Ishikawa (cell line): ENCODE measurements around the gene GNG2.

Experiments used
- CEBPB ChIP-seq: IDR thresholded peaks from 2 replicates; pipeline ENCODE4 v1.6.1; 2012
- CREB1 ChIP-seq: IDR thresholded peaks from 2 replicates; pipeline ENCODE4 v1.6.1; 2012; ENCODE audit warnings: low read depth
- EGR1 ChIP-seq: IDR thresholded peaks from 2 replicates; pipeline ENCODE4 v1.6.1; 2012
- EP300 ChIP-seq: IDR thresholded peaks from 2 replicates; pipeline ENCODE4 v1.6.1; 2012; ENCODE audit warnings: borderline replicate concordance
- FOXM1 ChIP-seq: IDR thresholded peaks from 2 replicates; pipeline ENCODE4 v1.6.1; 2012; ENCODE audit warnings: low read depth, borderline replicate concordance
- MAX ChIP-seq: IDR thresholded peaks from 2 replicates; pipeline ENCODE4 v1.6.1; 2012
- NFIC ChIP-seq: IDR thresholded peaks from 2 replicates; pipeline ENCODE4 v1.6.1; 2012
- RAD21 ChIP-seq: IDR thresholded peaks from 2 replicates; pipeline ENCODE4 v1.6.1; 2012; ENCODE audit warnings: low read depth
- REST ChIP-seq: IDR thresholded peaks from 2 replicates; pipeline ENCODE4 v1.6.1; 2012; ENCODE audit warnings: low read depth, mild to moderate bottlenecking
- TAF1 ChIP-seq: IDR thresholded peaks from 2 replicates; pipeline ENCODE4 v1.6.1; 2012; ENCODE audit warnings: low read depth, mild to moderate bottlenecking
- TCF12 ChIP-seq: IDR thresholded peaks from 2 replicates; pipeline ENCODE4 v1.6.1; 2012; ENCODE audit warnings: low read depth
- TEAD4 ChIP-seq: IDR thresholded peaks from 2 replicates; pipeline ENCODE4 v1.6.1; 2012
- USF1 ChIP-seq: IDR thresholded peaks from 2 replicates; pipeline ENCODE4 v1.6.1; 2012
- YY1 ChIP-seq: IDR thresholded peaks from 2 replicates; pipeline ENCODE4 v1.6.1; 2012; ENCODE audit warnings: low read depth
- ZBTB7A ChIP-seq: IDR thresholded peaks from 2 replicates; pipeline ENCODE4 v1.6.1; 2012; ENCODE audit warnings: low read depth

Gene GNG2

GRCh38 chr14:51825926-51826325 is 34.5 kb upstream of the GNG2 start:
- TF ChIP-seq YY1 = no peak
- TF ChIP-seq MAX = no peak
- no peak for TF ChIP-seq ZBTB7A
- no peak for TF ChIP-seq EP300
- TF ChIP-seq NFIC = no peak

- no peak for TF ChIP-seq MAX
- no peak for TF ChIP-seq CEBPB
- no peak for TF ChIP-seq EP300
- TF ChIP-seq TCF12 = no peak
- no peak for TF ChIP-seq NFIC
- TF ChIP-seq TEAD4 = no peak
- no peak for TF ChIP-seq YY1
- no peak for TF ChIP-seq ZBTB7A
- TF ChIP-seq REST = no peak
- TF ChIP-seq FOXM1 = no peak
- TF ChIP-seq USF1 = no peak
- no peak for TF ChIP-seq TAF1
- no peak for TF ChIP-seq EGR1
- TF ChIP-seq RAD21 = no peak
- no peak for TF ChIP-seq CREB1
Observed at GRCh38 chr14:51828017-51828797, 32.2 kb upstream of the GNG2 start.

DNA sequence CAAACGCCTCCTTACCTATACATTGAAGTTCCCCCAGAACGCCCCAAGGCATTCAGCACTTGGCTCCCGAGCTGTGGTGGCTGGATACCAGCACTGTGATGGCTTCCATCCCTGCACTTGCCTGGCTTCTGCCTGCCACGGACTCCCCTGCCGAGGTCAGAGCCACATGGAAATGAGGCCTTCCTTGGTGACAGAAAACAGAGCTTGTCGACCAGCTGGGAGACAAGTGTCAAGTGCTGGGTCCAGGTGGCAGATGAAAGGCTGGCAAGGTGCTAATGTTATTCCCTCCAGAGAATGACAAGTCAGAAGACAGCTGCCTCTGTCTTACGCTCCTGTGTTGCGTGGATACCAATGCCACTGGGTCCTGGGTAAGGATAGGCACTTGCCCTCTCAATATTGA is 26.2 kb upstream of the GNG2 start:
- TF ChIP-seq YY1 = no peak
- no peak for TF ChIP-seq CREB1
- no peak for TF ChIP-seq USF1
- TF ChIP-seq REST = no peak
- no peak for TF ChIP-seq TCF12
- TF ChIP-seq EP300 = no peak
- no peak for TF ChIP-seq TAF1
- no peak for TF ChIP-seq EGR1
- TF ChIP-seq CEBPB = no peak
- no peak for TF ChIP-seq NFIC

GRCh38 chr14:51836417-51836816 is 24.0 kb upstream of the GNG2 start:
- TF ChIP-seq REST (no peak), TEAD4 (no peak), EGR1 (no peak), EP300 (no peak), MAX (no peak), TAF1 (no peak), NFIC (no peak), FOXM1 (no peak), YY1 (no peak)
